Endothelial cell of umbilical vein (primary cell): ENCODE measurements around the gene CAMK2B. TPM values are rescaled to one million over a fixed set of nuclear protein-coding genes. Genes with fewer than 3 reads are reported as not detected.

Source experiments
- BruUV-seq: library from RNA; stranded (reverse); fragments of 400-500 nt; replicated peaks from 2 replicates; lab custom pipeline; 2021; lab: Mats Ljungman, UMichigan
- CTCF ChIA-PET: fragments of 300-600, 350-600 bp; sonication (Branson Sonifier 250); formaldehyde crosslinking; loops from one replicate; lab custom pipeline; 2021; ENCODE audit warnings: antibody characterized with exemption, inconsistent platforms; lab: Charles Lee
- POLR2A ChIA-PET: fragments of 300-600, 350-600 bp; sonication (Branson Sonifier 250); formaldehyde crosslinking; loops from one replicate; lab custom pipeline; 2021; ENCODE audit warnings: antibody characterized with exemption, inconsistent platforms; lab: Charles Lee
- DNase-seq: peaks from one replicate; pipeline ENCODE4 v3.0.0-alpha.2; 2011; ENCODE audit warnings: low read depth, low spot score
- FAIRE-seq: peaks from 2 replicates; lab custom pipeline; 2011; peaks lifted over from hg19 to GRCh38; lab: Jason Lieb, UNC
- H2AFZ ChIP-seq: 2 replicates; pipeline ENCODE4 v1.6.0; 2012; ENCODE audit warnings: low read depth, low read length, control low read depth, inconsistent platforms
- H3K27ac ChIP-seq: 2 replicates; pipeline ENCODE4 v1.5.1; 2011; ENCODE audit warnings: low read depth, mild to moderate bottlenecking, control low read depth, low read length, moderate library complexity; ENCODE audit not compliant: insufficient read depth
- H3K27me3 ChIP-seq, 2 experiments: 2 replicates each; pipeline versions ENCODE4 v1.6.0 to v1.6.1; 2011; ENCODE audit warnings: low read length in 2 of 2, mixed read lengths in 1 of 2; ENCODE audit not compliant: control insufficient read depth in 2 of 2, insufficient read depth in 2 of 2
- H3K36me3 ChIP-seq, 2 experiments: 2 replicates in 1 of 2; 3 replicates in 1 of 2; pipeline ENCODE4 v1.5.1; 2011; ENCODE audit warnings: low read length in 2 of 2, mild to moderate bottlenecking in 1 of 2, moderate library complexity in 1 of 2; ENCODE audit not compliant: control insufficient read depth in 2 of 2, insufficient read depth in 2 of 2; ENCODE audit errors: extremely low read depth in 1 of 2
- H3K4me1 ChIP-seq: 3 replicates; pipeline ENCODE4 v1.5.1; 2011; ENCODE audit warnings: mild to moderate bottlenecking, low read length; ENCODE audit not compliant: control insufficient read depth, insufficient read depth; ENCODE audit errors: extremely low read depth
- H3K4me2 ChIP-seq: 2 replicates; pipeline ENCODE4 v1.6.1; 2011; ENCODE audit warnings: low read length, control low read depth, mixed read lengths; ENCODE audit not compliant: insufficient read depth
- H3K4me3 ChIP-seq, 3 experiments: fragments of 200-600 bp in 1 of 3; sonication (generic), shearing (Covaris generic) in 1 of 3; replicated peaks in 1 of 3; 2 replicates each; pipeline ENCODE4 v1.5.1; 2011 to 2016; ENCODE audit warnings: control low read depth in 3 of 3, low read length in 3 of 3, mild to moderate bottlenecking in 2 of 3, inconsistent platforms in 1 of 3, low read depth in 1 of 3, moderate library complexity in 1 of 3; ENCODE audit not compliant: insufficient read depth in 1 of 3
- H3K79me2 ChIP-seq: 2 replicates; pipeline ENCODE4 v1.6.0; 2012; ENCODE audit warnings: low read length, inconsistent platforms; ENCODE audit not compliant: control insufficient read depth, insufficient read depth
- H3K9ac ChIP-seq: replicated peaks from 2 replicates; pipeline ENCODE3; 2011; ENCODE audit warnings: low read length, control low read depth; ENCODE audit not compliant: insufficient read depth; ENCODE audit errors: extremely low read depth
- H3K9me1 ChIP-seq: replicated peaks from 3 replicates; pipeline ENCODE4 v1.6.0; 2011; ENCODE audit warnings: mild to moderate bottlenecking, low read length; ENCODE audit not compliant: control insufficient read depth, insufficient read depth; ENCODE audit errors: extremely low read depth
- H3K9me3 ChIP-seq: replicated peaks from 2 replicates; pipeline ENCODE4 v1.5.1; 2012; ENCODE audit warnings: low read length, inconsistent platforms; ENCODE audit not compliant: control insufficient read depth, insufficient read depth
- H4K20me1 ChIP-seq: replicated peaks from 2 replicates; pipeline ENCODE3; 2011; ENCODE audit warnings: mild to moderate bottlenecking, low read length; ENCODE audit not compliant: control insufficient read depth, insufficient read depth; ENCODE audit errors: extremely low read depth
- EZH2 ChIP-seq: IDR thresholded peaks from 2 replicates; pipeline ENCODE4 v1.6.1; 2012; ENCODE audit warnings: borderline replicate concordance, low read depth, mild to moderate bottlenecking, moderate library complexity, low read length, inconsistent platforms; ENCODE audit not compliant: severe bottlenecking
- FOS ChIP-seq: IDR thresholded peaks from 2 replicates; pipeline ENCODE4 v1.6.1; 2011; ENCODE audit warnings: mild to moderate bottlenecking, low read length, moderate library complexity, borderline replicate concordance; ENCODE audit not compliant: insufficient read depth
- JUN ChIP-seq: IDR thresholded peaks from 2 replicates; pipeline ENCODE4 v1.6.1; 2011; ENCODE audit warnings: borderline replicate concordance, low read depth; ENCODE audit not compliant: insufficient read length, insufficient read depth
- MYC ChIP-seq: IDR thresholded peaks from one replicate; pipeline ENCODE4 v1.6.1; 2011; ENCODE audit warnings: mild to moderate bottlenecking, low read depth, low read length
- POLR2AphosphoS5 ChIP-seq: IDR thresholded peaks from 2 replicates; pipeline ENCODE4 v1.6.1; 2012; ENCODE audit warnings: low read depth, mild to moderate bottlenecking, control low read depth, low read length, moderate library complexity; ENCODE audit not compliant: insufficient read depth
- dilution Hi-C: fragments of 300-500 bp; cut with MboI; formaldehyde crosslinking; loops from one replicate; pipeline ENCODE4 v1.15.0; 2019; ENCODE audit warnings: low sequenced_read_pairs; ENCODE audit not compliant: extremely low pct_ligation_motif_present
- intact Hi-C: fragments of 100-400 bp; cut with micrococcal nuclease; formaldehyde crosslinking; loops from one replicate; pipeline ENCODE4 v1.10.0; 2022
- polyA plus RNA-seq, 4 experiments: library from polyadenylated mRNA; depleted of rRNA in 3 of 4; stranded (reverse) in 3 of 4; unstranded in 1 of 4; fragments of >200 nt; gene quantifications; 2 replicates each; pipeline versions ENCODE4 v1.2.1 to v1.2.3, GENCODE V29; 2011 to 2012; ENCODE audit warnings: missing spikeins in 1 of 4
- total RNA-seq: library from RNA; stranded (reverse); gene quantifications from 2 replicates; pipeline ENCODE4 v1.2.3, GENCODE V29; 2021

CAMK2B gene
- total and polyA plus RNA-seq, 2 donors (not counting 3 experiments of a cell fraction or from before 2014, with no cell fraction given): 0.57 to 1.6 TPM

DNA sequence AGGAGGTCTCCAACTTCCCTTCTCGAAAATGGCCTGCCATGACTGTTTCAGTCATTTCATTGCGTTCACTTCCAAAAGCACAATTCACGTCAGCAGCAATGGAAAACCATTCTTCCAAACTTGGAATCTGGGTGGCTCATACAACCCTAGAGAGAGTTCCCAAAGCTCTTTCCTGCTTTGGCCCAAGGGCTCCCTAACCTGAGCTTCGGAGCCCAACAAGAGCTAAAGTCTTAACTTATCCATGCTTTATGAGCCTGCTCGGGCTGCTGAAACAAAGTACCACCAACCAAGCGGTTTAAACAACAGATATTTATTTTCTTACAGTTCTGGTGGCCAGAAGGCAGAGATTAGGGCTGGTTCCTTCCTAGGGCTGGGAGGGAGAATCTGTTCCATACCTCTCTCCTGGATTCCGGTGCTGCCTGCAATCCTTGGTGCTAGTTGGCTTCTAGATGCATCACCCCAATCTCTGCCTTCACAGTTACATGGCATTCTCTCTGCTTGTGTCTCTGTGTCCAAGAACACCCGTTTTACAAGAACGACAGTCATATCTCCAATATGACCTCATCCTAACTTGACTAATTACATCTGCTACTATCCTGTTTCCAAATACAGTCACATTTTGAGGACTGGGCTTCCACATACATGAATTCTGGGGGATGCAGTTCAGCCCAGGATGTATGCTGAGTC is 33.5 kb downstream of the CAMK2B start:
- dilution Hi-C loops: no loop called here
- DNase-seq (no peak), FAIRE-seq (no peak)
- Histone ChIP-seq H3K27me3 (peaks cover 0 to 2% of the 10 kb centered on the region in 2 experiments), H3K36me3 (no peaks in the 10 kb centered on the region), H4K20me1 (no peaks in the 10 kb centered on the region), H3K27ac (peak overlapping the region; percentile 33), H3K9me3 (no peaks in the 10 kb centered on the region), H3K4me3 (no peak overlapping the region), H3K4me2 (peak overlapping the region; percentile 3), H2AFZ (peak overlapping the region; percentile 23), H3K9ac (no peak overlapping the region), H3K9me1 (no peaks in the 10 kb centered on the region), H3K4me1 (peaks cover 14% of the 10 kb centered on the region), H3K79me2 (no peaks in the 10 kb centered on the region)
- ChIA-PET POLR2A (no interaction called here), CTCF (interaction anchor here (0.5 to 1.6 kb wide), 6 partner anchors 13 to 617 kb away, joined by 3 to 11 read pairs (median 4); no protein-coding TSS in a partner anchor)
- intact Hi-C loops: loop anchor here (1.0 kb wide), 1 partner anchor 34 kb away; no protein-coding TSS in a partner anchor
- TF ChIP-seq FOS (no peak), EZH2 (no peak), JUN (no peak), MYC (no peak), POLR2AphosphoS5 (no peak)
- no TSS peak for BruUV-seq
